Smooth muscle cell of bladder (primary cell): Measurements from ENCODE around the gene DACT1. TPM values are rescaled to one million over a fixed set of nuclear protein-coding genes. Genes with fewer than 3 reads are reported as not detected.

ENCODE experiments used
- total RNA-seq: library from RNA; depleted of rRNA; stranded (reverse); fragments of >200 nt; gene quantifications from 2 replicates; pipeline ENCODE4 v1.2.3, GENCODE V29; 2014

DACT1 gene
- 44.8 and 78.7 TPM in 2 replicates for total RNA-seq

GRCh38 chr14:58637391-58638230, at the start of gene DACT1:
Gene DACT1, plus strand, starts transcription at chr14:58637962. Its CDS starts 241 bp downstream, at chr14:58638203.

Other genes with a start within 250 kb of the DACT1 start
- not detected in 2 replicates for gene TOMM20L, start 242.0 kb upstream of the DACT1 start, total RNA-seq
- 17.8 and 19.4 TPM in 2 replicates for gene TIMM9, start 210.4 kb upstream of the DACT1 start, total RNA-seq
- 10.7 and 11.5 TPM in 2 replicates for gene KIAA0586, start 210.2 kb upstream of the DACT1 start, total RNA-seq